CD4-positive, alpha-beta memory T cell (primary cell): ENCODE data around the gene THOC6. TPM values are rescaled to one million over a fixed set of nuclear protein-coding genes. Genes with fewer than 3 reads are reported as not detected.

ENCODE experiments used
- CTCF ChIA-PET: fragments of 350-600 bp; sonication (Branson Sonifier 250); formaldehyde crosslinking; loops from one replicate; lab custom pipeline; 2021; ENCODE audit warnings: inconsistent platforms; ENCODE audit not compliant: partially characterized antibody; lab: Charles Lee
- POLR2A ChIA-PET: fragments of 350-600 bp; sonication (Branson Sonifier 250); formaldehyde crosslinking; loops from one replicate; lab custom pipeline; 2021; ENCODE audit not compliant: partially characterized antibody; lab: Charles Lee
- DNase-seq, 5 donors: peaks; one replicate each; pipeline versions ENCODE4 v3.0.0 to v3.0.0-alpha.2; 2020 to 2022; ENCODE audit warnings: mixed read lengths in 1 of 5
- H3K27ac ChIP-seq: one replicate; pipeline ENCODE4 v1.7.0; 2013; ENCODE audit warnings: low read depth, low read length
- H3K27me3 ChIP-seq: 2 replicates; pipeline ENCODE4 v1.7.0; 2013; ENCODE audit warnings: mild to moderate bottlenecking, low read length, moderate library complexity; ENCODE audit not compliant: insufficient read depth
- H3K36me3 ChIP-seq: 2 replicates; pipeline ENCODE4 v1.7.0; 2013; ENCODE audit warnings: mild to moderate bottlenecking, low read length, moderate library complexity; ENCODE audit not compliant: insufficient read depth
- H3K4me1 ChIP-seq: 2 replicates; pipeline ENCODE4 v1.7.0; 2013; ENCODE audit warnings: mild to moderate bottlenecking, low read length, moderate library complexity; ENCODE audit not compliant: insufficient read depth
- H3K4me3 ChIP-seq, 2 donors: one replicate each; pipeline ENCODE4 v1.7.0; 2013; ENCODE audit warnings: low read length in 2 of 2, mild to moderate bottlenecking in 1 of 2
- H3K9me3 ChIP-seq, 2 donors: one replicate each; pipeline ENCODE4 v1.7.0; 2013; ENCODE audit warnings: low read length in 2 of 2, control low read depth in 1 of 2; ENCODE audit not compliant: control insufficient read depth in 1 of 2
- H3K27ac Mint-ChIP-seq, 7 donors: one replicate each; pipeline ENCODE4 v1.8.0; 2020 to 2021; ENCODE audit warnings: mixed read lengths in 7 of 7, mild to moderate bottlenecking in 6 of 7, inconsistent platforms in 3 of 7, moderate library complexity in 3 of 7
- H3K27me3 Mint-ChIP-seq, 2 donors: one replicate each; pipeline ENCODE4 v1.8.0; 2020 to 2021; ENCODE audit warnings: mixed read lengths in 2 of 2
- H3K36me3 Mint-ChIP-seq, 2 donors: one replicate each; pipeline ENCODE4 v1.8.0; 2020 to 2021; ENCODE audit warnings: mixed read lengths in 2 of 2, inconsistent platforms in 1 of 2, mild to moderate bottlenecking in 1 of 2
- H3K4me1 Mint-ChIP-seq, 4 donors: one replicate each; pipeline ENCODE4 v1.8.0; 2020 to 2021; ENCODE audit warnings: mixed read lengths in 4 of 4, mild to moderate bottlenecking in 1 of 4
- H3K4me3 Mint-ChIP-seq, 8 donors: one replicate each; pipeline ENCODE4 v1.8.0; 2020 to 2021; ENCODE audit warnings: mixed read lengths in 8 of 8, mild to moderate bottlenecking in 7 of 8, moderate library complexity in 6 of 8, inconsistent platforms in 3 of 8
- H3K9me3 Mint-ChIP-seq, 8 donors: one replicate each; pipeline ENCODE4 v1.8.0; 2020 to 2021; ENCODE audit warnings: mixed read lengths in 8 of 8, mild to moderate bottlenecking in 5 of 8, inconsistent platforms in 3 of 8, moderate library complexity in 1 of 8
- intact Hi-C: fragments of 100-400 bp; cut with micrococcal nuclease; formaldehyde crosslinking; loops from one replicate; pipeline ENCODE4 v1.15.1; 2023
- polyA plus RNA-seq, 2 donors: library from polyadenylated mRNA; unstranded; fragments of 300-500 nt; fragmentation: Illumina TruSeq; gene quantifications; one replicate each; pipeline ENCODE4 v1.2.3, GENCODE V29; 2021
- total RNA-seq, 2 experiments: library from RNA; stranded (reverse); gene quantifications; one replicate each; pipeline ENCODE4 v1.2.3, GENCODE V29; 2021

THOC6 gene
- total and polyA plus RNA-seq, 4 experiments from 2014 or later = 18.4 to 48.8 (median 32.0) TPM

DNA sequence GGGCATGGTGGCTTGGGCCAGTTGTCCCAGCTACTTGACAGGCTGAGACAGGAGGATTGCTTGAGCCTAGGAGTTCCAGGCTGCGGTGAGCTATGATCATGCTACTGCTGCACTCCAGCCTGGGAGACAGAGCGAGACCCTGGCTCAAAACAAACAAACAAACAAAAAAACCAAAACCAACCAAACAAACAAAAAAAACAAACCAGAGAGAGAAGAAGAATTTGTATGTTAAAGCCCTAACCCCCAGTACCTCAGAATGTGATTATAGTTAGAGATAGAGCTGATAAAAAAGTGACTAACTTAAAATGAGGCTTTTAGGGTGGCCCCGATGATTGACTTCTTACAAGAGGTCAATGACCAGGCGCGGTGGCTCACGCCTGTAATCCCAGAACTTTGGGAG is 20.9 kb downstream of the THOC6 start:
- Histone ChIP-seq H3K9me3 (no peaks in the 10 kb centered on the region), H3K27me3 (peaks cover 36% of the 10 kb centered on the region), H3K4me3 (no peak overlapping the region), H3K4me1 (peaks cover 22% of the 10 kb centered on the region), H3K27ac (no peak overlapping the region), H3K36me3 (no peaks in the 10 kb centered on the region)
- Mint-ChIP-seq H3K4me1 (peaks cover 10 to 25% (median 11%) of the 10 kb centered on the region in 4 donors), H3K36me3 (no peaks in the 10 kb centered on the region), H3K9me3 (no peaks in the 10 kb centered on the region), H3K4me3 (peak overlapping the region; percentile 36 to 90 (median 82)), H3K27ac (peak overlapping the region in 1 of 7 donors; percentile 55), H3K27me3 (peaks cover 18 to 21% of the 10 kb centered on the region in 2 donors)
- no peak for DNase-seq
- intact Hi-C loops = no loop called here
- POLR2A ChIA-PET = interaction anchor here (1.0 to 2.2 kb wide), 5 partner anchors 13 to 84 kb away, joined by 3 to 9 read pairs (median 8); partner anchors contain the start of gene IL32
- CTCF ChIA-PET = interaction anchor here (1.6 to 8.2 kb wide), 2 partner anchors 15 to 83 kb away, joined by 3 to 80 read pairs; no protein-coding TSS in a partner anchor

DNA sequence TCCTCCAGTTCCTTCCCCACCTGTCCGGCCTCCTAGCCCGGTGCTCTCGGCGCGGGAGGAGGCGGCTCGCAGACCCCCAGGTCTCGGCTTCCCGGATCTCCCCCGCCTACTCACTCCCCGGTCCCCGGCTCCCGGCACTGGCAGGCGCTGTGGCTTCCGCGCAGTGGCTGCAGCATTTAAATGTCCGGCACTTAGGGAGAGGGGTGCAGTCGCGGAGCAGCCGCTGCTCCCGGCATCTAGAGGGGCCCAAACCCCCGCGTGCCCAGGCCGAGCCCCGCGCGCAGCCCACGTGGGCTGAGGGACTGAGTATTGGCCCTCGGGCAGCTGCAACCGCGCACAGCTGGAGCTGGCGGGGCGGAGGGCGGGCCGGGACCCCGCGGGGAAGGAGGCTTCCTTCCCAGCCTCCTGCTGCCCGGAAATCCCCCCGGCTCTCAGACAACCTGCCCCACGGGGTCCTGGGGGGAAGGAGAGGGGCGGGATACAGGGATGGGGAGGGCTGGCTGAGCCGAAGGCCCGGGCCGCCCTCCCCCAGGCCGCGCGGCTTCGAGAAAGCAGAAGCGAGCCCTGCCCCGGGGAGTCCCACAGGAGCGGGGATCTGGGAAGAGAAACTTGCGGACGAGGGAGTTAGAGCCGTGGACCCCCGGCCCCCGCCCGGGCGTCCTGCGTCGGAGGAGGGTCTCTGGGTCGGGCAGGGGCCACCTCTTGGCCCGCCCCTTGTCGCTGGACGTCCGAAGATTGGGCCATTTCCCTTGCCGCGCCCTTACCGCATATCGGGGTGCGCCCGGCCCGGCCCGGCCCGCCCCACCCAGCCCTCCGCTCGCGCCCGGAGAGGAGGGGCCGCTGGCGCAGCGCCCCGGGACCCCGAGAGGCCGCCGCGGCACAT is 22.2 kb downstream of the THOC6 start, which contains the start of gene MMP25:
Gene MMP25, plus strand, starts transcription at position 804 of the 883 bp plus-strand sequence. CDS start 357 bp downstream, outside the sequence.
- no peaks in the 10 kb centered on the region for H3K9me3 Mint-ChIP-seq
- Histone ChIP-seq H3K36me3 (no peaks in the 10 kb centered on the region), H3K27ac (no peak within 1 kb of the TSS), H3K4me3 (peak within 1 kb of the TSS in 1 of 2 donors; percentile 38), H3K27me3 (peaks cover 33% of the 10 kb centered on the region), H3K4me1 (peaks cover 22% of the 10 kb centered on the region), H3K9me3 (no peaks in the 10 kb centered on the region)
- ChIA-PET POLR2A (interaction anchor here (0.6 to 1.7 kb wide), 8 partner anchors 10 to 105 kb away, joined by 3 to 9 read pairs (median 4); partner anchors contain the start of genes HCFC1R1, IL32, THOC6 and ZNF213), CTCF (interaction anchor here (1.6 to 8.2 kb wide), 2 partner anchors 16 to 81 kb away, joined by 3 to 80 read pairs; no protein-coding TSS in a partner anchor)
- H3K27ac Mint-ChIP-seq = peak within 1 kb of the TSS in 3 of 7 donors; percentile 4 to 55 (median 12)
- H3K4me3 Mint-ChIP-seq = peak within 1 kb of the TSS; percentile 72 to 90 (median 83)
- intact Hi-C loops = no loop called here
- DNase-seq = no peak
- peaks cover 12 to 34% (median 17%) of the 10 kb centered on the region in 4 donors for H3K4me1 Mint-ChIP-seq
- no peaks in the 10 kb centered on the region for H3K36me3 Mint-ChIP-seq
- H3K27me3 Mint-ChIP-seq = peaks cover 14 to 17% of the 10 kb centered on the region in 2 donors

- POLR2A ChIA-PET = interaction anchor here (0.6 to 3.5 kb wide), 9 partner anchors 9 to 82 kb away, joined by 3 to 27 read pairs (median 6); partner anchors contain the start of gene IL32
- no peak for DNase-seq
- Histone ChIP-seq H3K36me3 (no peaks in the 10 kb centered on the region), H3K4me3 (no peak overlapping the region), H3K9me3 (no peaks in the 10 kb centered on the region), H3K4me1 (peaks cover 22% of the 10 kb centered on the region), H3K27me3 (peaks cover 33% of the 10 kb centered on the region), H3K27ac (no peak overlapping the region)
- Mint-ChIP-seq H3K27me3 (peaks cover 12 to 17% of the 10 kb centered on the region in 2 donors), H3K27ac (peak overlapping the region in 1 of 7 donors; percentile 4), H3K36me3 (no peaks in the 10 kb centered on the region), H3K4me3 (peak overlapping the region in 7 of 8 donors; percentile 21 to 65 (median 61)), H3K4me1 (peaks cover 16 to 37% (median 20%) of the 10 kb centered on the region in 4 donors), H3K9me3 (no peaks in the 10 kb centered on the region)
- CTCF ChIA-PET = interaction anchor here (1.7 to 2.0 kb wide), 3 partner anchors 17 to 43 kb away, joined by 4 to 7 read pairs (median 6); no protein-coding TSS in a partner anchor
- intact Hi-C loops = no loop called here
Measured at GRCh38 chr16:3046641-3047386, 23.0 kb downstream of the THOC6 start.

- ChIA-PET CTCF (interaction anchor here (1.7 to 2.3 kb wide), 5 partner anchors 12 to 82 kb away, joined by 4 to 10 read pairs (median 6); no protein-coding TSS in a partner anchor), POLR2A (interaction anchor here (0.6 to 3.5 kb wide), 9 partner anchors 9 to 82 kb away, joined by 3 to 27 read pairs (median 6); partner anchors contain the start of gene IL32)
- no peak for DNase-seq
- Mint-ChIP-seq H3K4me3 (peak overlapping the region in 6 of 8 donors; percentile 25 to 65 (median 40)), H3K9me3 (no peaks in the 10 kb centered on the region), H3K4me1 (peaks cover 16 to 42% (median 24%) of the 10 kb centered on the region in 4 donors), H3K27ac (no peak overlapping the region), H3K36me3 (peaks cover 0 to 3% of the 10 kb centered on the region in 2 donors), H3K27me3 (peaks cover 12 to 17% of the 10 kb centered on the region in 2 donors)
- Histone ChIP-seq H3K36me3 (no peaks in the 10 kb centered on the region), H3K4me3 (no peak overlapping the region), H3K27ac (no peak overlapping the region), H3K27me3 (peaks cover 33% of the 10 kb centered on the region), H3K4me1 (peaks cover 22% of the 10 kb centered on the region), H3K9me3 (no peaks in the 10 kb centered on the region)
- intact Hi-C loops = no loop called here
Measured at GRCh38 chr16:3047387-3047720, 23.5 kb downstream of the THOC6 start.

DNA sequence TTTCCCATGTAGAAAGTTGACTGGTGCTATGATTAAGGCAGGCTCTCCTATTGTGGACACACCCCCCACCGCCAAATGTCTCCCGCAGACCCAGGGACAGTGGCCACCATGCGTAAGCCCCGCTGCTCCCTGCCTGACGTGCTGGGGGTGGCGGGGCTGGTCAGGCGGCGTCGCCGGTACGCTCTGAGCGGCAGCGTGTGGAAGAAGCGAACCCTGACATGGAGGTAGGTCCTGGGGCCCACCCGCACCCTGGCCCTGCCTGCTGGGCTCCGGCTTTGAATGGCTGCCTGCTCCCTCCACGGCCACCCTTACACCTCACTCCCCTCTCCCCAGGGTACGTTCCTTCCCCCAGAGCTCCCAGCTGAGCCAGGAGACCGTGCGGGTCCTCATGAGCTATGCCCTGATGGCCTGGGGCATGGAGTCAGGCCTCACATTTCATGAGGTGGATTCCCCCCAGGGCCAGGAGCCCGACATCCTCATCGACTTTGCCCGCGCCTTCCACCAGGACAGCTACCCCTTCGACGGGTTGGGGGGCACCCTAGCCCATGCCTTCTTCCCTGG is 26.2 kb downstream of the THOC6 start:
- DNase-seq = no peak
- H3K4me1 Mint-ChIP-seq = peaks cover 24 to 53% (median 31%) of the 10 kb centered on the region in 4 donors

GRCh38 chr16:3050487-3050886 is 26.7 kb downstream of the THOC6 start:
- Mint-ChIP-seq H3K36me3 (peaks cover 4 to 16% of the 10 kb centered on the region in 2 donors), H3K27me3 (peaks cover under 1 to 3% of the 10 kb centered on the region in 2 donors), H3K9me3 (no peaks in the 10 kb centered on the region), H3K4me1 (peaks cover 26 to 53% (median 32%) of the 10 kb centered on the region in 4 donors), H3K27ac (peak overlapping the region in 2 of 7 donors; percentile 1 to 8), H3K4me3 (no peak overlapping the region)
- ChIA-PET CTCF (interaction anchor here (0.5 to 2.1 kb wide), 3 partner anchors 22 to 78 kb away, joined by 3 to 11 read pairs (median 7); no protein-coding TSS in a partner anchor), POLR2A (interaction anchor here (1.0 to 2.0 kb wide), 7 partner anchors 17 to 121 kb away, joined by 3 to 7 read pairs (median 3); partner anchors contain the start of gene ZNF213)
- Histone ChIP-seq H3K4me3 (no peak overlapping the region), H3K27me3 (peaks cover 13% of the 10 kb centered on the region), H3K4me1 (peaks cover 23% of the 10 kb centered on the region), H3K36me3 (no peaks in the 10 kb centered on the region), H3K27ac (no peak overlapping the region), H3K9me3 (no peaks in the 10 kb centered on the region)
- no peak for DNase-seq
- intact Hi-C loops = no loop called here

More for the DNA sequence above, 26.2 kb downstream of the THOC6 start:
- CTCF ChIA-PET = interaction anchor here (1.2 to 2.3 kb wide), 4 partner anchors 18 to 79 kb away, joined by 3 to 11 read pairs (median 9); no protein-coding TSS in a partner anchor
- peaks cover 23% of the 10 kb centered on the region for H3K4me1 ChIP-seq
- H3K9me3 ChIP-seq = no peaks in the 10 kb centered on the region
- no peak overlapping the region for H3K4me3 ChIP-seq
- POLR2A ChIA-PET = interaction anchor here (0.7 to 3.5 kb wide), 7 partner anchors 9 to 85 kb away, joined by 3 to 27 read pairs (median 3); partner anchors contain the start of gene ZNF213
- Mint-ChIP-seq H3K27me3 (peaks cover 5 to 8% of the 10 kb centered on the region in 2 donors), H3K4me3 (no peak overlapping the region), H3K27ac (no peak overlapping the region), H3K9me3 (no peaks in the 10 kb centered on the region), H3K36me3 (peaks cover 0 to 13% of the 10 kb centered on the region in 2 donors)
- no peak overlapping the region for H3K27ac ChIP-seq
- intact Hi-C loops = no loop called here
- no peaks in the 10 kb centered on the region for H3K36me3 ChIP-seq
- H3K27me3 ChIP-seq = peaks cover 13% of the 10 kb centered on the region
